Heart left ventricle (tissue), 16 donors: Measurements from ENCODE around the gene KIRREL1. TPM values are rescaled to one million over a fixed set of nuclear protein-coding genes. Genes with fewer than 3 reads are reported as not detected.

Experiments used
- ATAC-seq, 4 donors: fragments of 200-7000 bp; cut with Tn5 transposase; one replicate each; pipeline ENCODE4 v1.9.1; 2020 to 2022; ENCODE audit warnings: moderate library complexity in 4 of 4, mild to moderate bottlenecking in 3 of 4, moderate number of reproducible peaks in 1 of 4
- DNase-seq, 5 donors: peaks; one replicate each; pipeline ENCODE4 v3.0.0-alpha.2; 2020
- H3K27ac ChIP-seq, 12 donors: fragments of 200-600 bp; sonication (generic) in 4 of 12; one replicate each; pipeline versions ENCODE4 v1.5.0 to v1.8.0; 2016 to 2022; ENCODE audit warnings: mild to moderate bottlenecking in 2 of 12
- H3K27me3 ChIP-seq, 9 donors: fragments of 200-600 bp; sonication (generic) in 2 of 9; one replicate each; pipeline versions ENCODE4 v1.5.1 to v1.8.0; 2016 to 2022; ENCODE audit warnings: mild to moderate bottlenecking in 3 of 9
- H3K36me3 ChIP-seq, 9 donors: fragments of 200-600 bp; sonication (generic) in 2 of 9; one replicate each; pipeline versions ENCODE4 v1.5.0 to v1.8.0; 2018 to 2022; ENCODE audit warnings: mild to moderate bottlenecking in 2 of 9
- H3K4me1 ChIP-seq, 12 donors: fragments of 200-600 bp; sonication (generic) in 4 of 12; one replicate each; pipeline versions ENCODE4 v1.5.0 to v1.8.0; 2016 to 2022; ENCODE audit warnings: mild to moderate bottlenecking in 3 of 12
- H3K4me3 ChIP-seq, 12 donors: fragments of 200-600 bp; sonication (generic) in 4 of 12; one replicate each; pipeline versions ENCODE4 v1.5.0 to v1.8.0; 2017 to 2022; ENCODE audit warnings: mild to moderate bottlenecking in 9 of 12, moderate library complexity in 4 of 12
- H3K9me3 ChIP-seq, 12 donors: fragments of 200-600 bp; sonication (generic) in 4 of 12; one replicate each; pipeline versions ENCODE4 v1.5.0 to v1.8.0; 2016 to 2022; ENCODE audit warnings: mild to moderate bottlenecking in 1 of 12
- CTCF ChIP-seq, 12 donors: fragments of 200-600 bp; sonication (generic) in 4 of 12; IDR thresholded peaks; one replicate each; pipeline versions ENCODE4 v1.5.0 to v1.8.0; 2018 to 2022; ENCODE audit warnings: antibody characterized with exemption in 12 of 12, mild to moderate bottlenecking in 5 of 12
- POLR2A ChIP-seq, 2 donors: fragments of 450-650 bp; IDR thresholded peaks; one replicate each; pipeline ENCODE4 v1.6.1; 2017; ENCODE audit warnings: antibody characterized with exemption in 2 of 2, mild to moderate bottlenecking in 2 of 2, moderate library complexity in 2 of 2
- WGBS, 4 donors: extraction: QIAGEN DNeasy Blood & Tissue Kit in 2 of 4; methylation state at CpG; one replicate each; pipeline versions ENCODE4 v1.1.5 to v1.1.7; 2013 to 2018; 5-methylcytosine and 5-hydroxymethylcytosine counted together
- intact Hi-C, 10 donors: fragments of 100-400 bp; cut with DNase I; formaldehyde crosslinking; loops; one replicate each; pipeline versions ENCODE4 v1.11.1 to v1.14.2; 2022
- polyA plus RNA-seq, 2 donors: library from polyadenylated mRNA; stranded (reverse); fragments of 200-250 nt; gene quantifications; one replicate each; pipeline ENCODE4 v1.2.3, GENCODE V29; 2013
- total RNA-seq, 9 donors: library from RNA; depleted of rRNA in 2 of 9; stranded (reverse); fragments of >200 nt in 2 of 9; fragmentation: NEBNext Ultra II Directional in 3 of 9; extraction: Animal tissue kit (Norgen Biotek cat#: 25700) in 3 of 9; gene quantifications; one replicate each; pipeline versions ENCODE4 v1.1.0 to v1.2.4, GENCODE V29; 2016 to 2023
- donor health status: ischemic (EF 13 %, LVEDD 7.1; RV severe dilation, severe dysfunction).
- donor health status: healthy with polysubstance abuse.
- donor health status: DM: no; HTN: yes; CAD: no.
- donor health status: DM: no; HTN: no; CAD: no.
- donor health status: ischemic (EF 25% LVEDD 6.9; RV normal size, moderate dysfunction).
- donor health status: ischemic (EF 25% LVEDD 5.7; RV mildly dilated, moderate dysfunction).
- donor health status: healthy.
- donor health status: DM: yes; HTN: yes; CAD: no.
- donor health status: ischemic (EF 35%, LVEDD 5.7; RV mildly dilated, moderate dysfunction).
- donor health status: nonischemic (EF 11% LVEDD 7.7; RV severe dilation, severe dysfunction).
- donor health status: DM: yes; HTN: yes; CAD: no.
- donor health status: PGD.
- donor health status: ischemic (EF 29% LVEDD 5.4; RV normal size, mild dysfunction).
- donor health status: nonischemic (EF 23%, LVEDD 6.1; RV moderate dilation, normal function).

KIRREL1 gene
- total and polyA plus RNA-seq, 11 donors = 3.2 to 22.7 (median 8.2) TPM

- intact Hi-C loops = no loop called here
- Histone ChIP-seq H3K27me3 (peaks cover 0 to 2% (median 0%) of the 10 kb centered on the region in 9 donors), H3K4me3 (no peak overlapping the region), H3K36me3 (peaks cover 0 to 8% (median 0%) of the 10 kb centered on the region in 9 donors), H3K9me3 (no peaks in the 10 kb centered on the region), H3K4me1 (peaks cover 0 to 61% (median 11%) of the 10 kb centered on the region in 12 donors), H3K27ac (no peak overlapping the region)
- TF ChIP-seq CTCF (IDR thresholded peaks at IDR 0.05) = no peak
- no peak for TF ChIP-seq POLR2A (IDR thresholded peaks at IDR 0.05)
- no peak for DNase-seq
- no peak for ATAC-seq
Observed at GRCh38 chr1:158053276-158053675, 59.8 kb downstream of the KIRREL1 start.

GRCh38 chr1:158054721-158055120, 61.3 kb downstream of the KIRREL1 start:
- Histone ChIP-seq H3K4me3 (no peak overlapping the region), H3K27ac (no peak overlapping the region), H3K9me3 (no peaks in the 10 kb centered on the region), H3K36me3 (peaks cover 0 to 8% (median 0%) of the 10 kb centered on the region in 9 donors), H3K27me3 (peaks cover 0 to 2% (median 0%) of the 10 kb centered on the region in 9 donors), H3K4me1 (peaks cover 0 to 66% (median 12%) of the 10 kb centered on the region in 12 donors)
- TF ChIP-seq POLR2A (IDR thresholded peaks at IDR 0.05) (no peak), CTCF (IDR thresholded peaks at IDR 0.05) (no peak)
- ATAC-seq (no peak), DNase-seq (no peak)
- WGBS, 4 donors = 95 to 98% (median 97%) methylated on average over 4 of the region's 4 CpGs
- intact Hi-C loops = no loop called here

- no peak overlapping the region for H3K4me3 ChIP-seq
- DNase-seq = no peak
- peaks cover 0 to 56% (median 13%) of the 10 kb centered on the region in 12 donors for H3K4me1 ChIP-seq
Observed at GRCh38 chr1:158055854-158056253, 62.4 kb downstream of the KIRREL1 start.

GRCh38 chr1:158056498-158056897, 63.1 kb downstream of the KIRREL1 start:
- WGBS, 4 donors = 46 to 60% (median 49%) methylated on average over 5 of the region's 5 CpGs
- Histone ChIP-seq H3K36me3 (peaks cover 0 to 4% (median 0%) of the 10 kb centered on the region in 9 donors), H3K4me3 (no peak overlapping the region), H3K27ac (no peak overlapping the region), H3K4me1 (peaks cover 0 to 56% (median 13%) of the 10 kb centered on the region in 12 donors), H3K27me3 (no peaks in the 10 kb centered on the region), H3K9me3 (no peaks in the 10 kb centered on the region)
- TF ChIP-seq POLR2A (IDR thresholded peaks at IDR 0.05) = no peak
- TF ChIP-seq CTCF (IDR thresholded peaks at IDR 0.05) = no peak
- intact Hi-C loops = no loop called here
- no peak for ATAC-seq
- no peak for DNase-seq

More at GRCh38 chr1:158055854-158056253, 62.4 kb downstream of the KIRREL1 start:
- Histone ChIP-seq H3K27me3 (no peaks in the 10 kb centered on the region), H3K27ac (no peak overlapping the region), H3K9me3 (no peaks in the 10 kb centered on the region), H3K36me3 (peaks cover 0 to 5% (median 0%) of the 10 kb centered on the region in 9 donors)
- ATAC-seq = peak in 2 of 4 donors; percentile 38 to 59
- intact Hi-C loops = no loop called here
- TF ChIP-seq POLR2A (IDR thresholded peaks at IDR 0.05) (no peak), CTCF (IDR thresholded peaks at IDR 0.05) (no peak)
- 63 to 68% (median 66%) methylated on average over 4 of the region's 4 CpGs for WGBS, 4 donors
